Kidney (tissue), 14 donors: ENCODE results near the gene AUTS2. TPM values are rescaled to one million over a fixed set of nuclear protein-coding genes. Genes with fewer than 3 reads are reported as not detected.

Source experiments
- DNase-seq, 5 donors: peaks; one replicate each; pipeline ENCODE4 v3.0.0-alpha.2; 2013 to 2020
- FAIRE-seq: peaks from 2 replicates; lab custom pipeline; 2012; peaks lifted over from hg19 to GRCh38; lab: Jason Lieb, UNC
- H3K27ac ChIP-seq, 2 donors: one replicate each; pipeline ENCODE4 v1.7.0; 2013; ENCODE audit warnings: low read depth in 2 of 2, low read length in 2 of 2, inconsistent platforms in 1 of 2
- H3K27me3 ChIP-seq: one replicate; pipeline ENCODE4 v1.7.1; 2013; ENCODE audit warnings: low read length, inconsistent platforms; ENCODE audit not compliant: control insufficient read depth, insufficient read depth
- H3K36me3 ChIP-seq, 3 donors: one replicate each; pipeline versions ENCODE4 v1.7.0 to v1.7.1; 2013; ENCODE audit warnings: low read length in 3 of 3, control low read depth in 1 of 3, inconsistent platforms in 1 of 3; ENCODE audit not compliant: insufficient read depth in 3 of 3, control insufficient read depth in 2 of 3
- H3K4me1 ChIP-seq, 3 donors: one replicate each; pipeline versions ENCODE4 v1.7.0 to v1.7.1; 2013; ENCODE audit warnings: low read length in 3 of 3, inconsistent platforms in 1 of 3, low read depth in 1 of 3; ENCODE audit not compliant: control insufficient read depth in 2 of 3, insufficient read depth in 2 of 3
- H3K4me3 ChIP-seq, 3 donors: one replicate each; pipeline versions ENCODE4 v1.7.0 to v1.8.1; 2013; ENCODE audit warnings: low read length in 3 of 3, control low read depth in 1 of 3, inconsistent platforms in 1 of 3
- H3K9ac ChIP-seq, 3 donors: one replicate each; pipeline versions ENCODE4 v1.7.0 to v1.7.1; 2013; ENCODE audit warnings: low read length in 3 of 3, control low read depth in 1 of 3, inconsistent platforms in 1 of 3
- H3K9me3 ChIP-seq, 3 donors: one replicate each; pipeline versions ENCODE4 v1.7.0 to v1.7.1; 2013; ENCODE audit warnings: low read length in 3 of 3, control low read depth in 1 of 3, inconsistent platforms in 1 of 3; ENCODE audit not compliant: control insufficient read depth in 2 of 3, insufficient read depth in 1 of 3
- intact Hi-C: fragments of 100-400 bp; cut with DNase I; formaldehyde crosslinking; loops from one replicate; pipeline ENCODE4 v1.11.1; 2022
- polyA plus RNA-seq: library from polyadenylated mRNA; stranded (reverse); fragments of 350-450 nt; fragmentation: Illumina TruSeq; extraction: RNeasy Lipid Tissue Mini Kit (QIAGEN cat#74804); gene quantifications from one replicate; pipeline ENCODE4 v1.2.3, GENCODE V29; 2014; ENCODE audit warnings: low read depth, low replicate concordance; ENCODE audit not compliant: insufficient read depth
- total RNA-seq: library from RNA; stranded (reverse); fragmentation: NEBNext Ultra II Directional; extraction: Animal tissue kit (Norgen Biotek cat#: 25700); gene quantifications from one replicate; pipeline ENCODE4 v1.2.1, GENCODE V29; 2021
- TF ChIP-seq, protein P1 (sequence below): IDR thresholded peaks from 3 replicates; pipeline ENCODE4 v1.5.1; 2012; ENCODE audit warnings: mild to moderate bottlenecking, moderate library complexity, borderline replicate concordance; ENCODE audit not compliant: insufficient read depth; ENCODE audit errors: extremely low read depth
- donor health status: control.
- donor health status: control.
- donor health status: control.
- donor health status: control.
- donor health status: control.
- donor health status: DM: yes; HTN: yes; CAD: no.
- donor health status: Normal renal cell carcinoma (clear cell type).

The AUTS2 gene
- total and polyA plus RNA-seq, 2 donors from 2014 or later = 5.2 to 33.8 TPM

DNA sequence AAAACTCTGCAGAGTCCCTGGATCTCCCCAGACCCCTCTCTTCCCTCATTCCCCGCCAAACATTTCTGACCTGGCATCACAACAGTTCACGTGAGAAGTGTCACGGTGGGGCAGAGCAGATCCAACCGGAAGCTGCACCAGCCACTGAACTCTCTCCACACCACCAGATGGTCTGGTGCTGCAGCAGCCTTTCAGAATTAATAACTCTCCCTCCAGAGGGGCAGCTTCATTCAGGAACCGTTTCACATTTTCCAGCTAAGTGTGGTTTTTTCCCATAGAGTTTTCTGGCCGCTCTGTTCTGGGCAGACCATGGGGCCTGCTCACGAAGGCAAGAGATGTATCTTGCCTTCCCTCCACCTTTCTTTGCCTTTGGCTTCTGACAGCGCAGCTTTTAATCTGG is 1047.0 kb downstream of the AUTS2 start:
- Histone ChIP-seq H3K27me3 (no peaks in the 10 kb centered on the region), H3K9me3 (peaks cover 0 to 4% (median 0%) of the 10 kb centered on the region in 3 donors), H3K9ac (no peak overlapping the region), H3K36me3 (no peaks in the 10 kb centered on the region), H3K4me1 (no peaks in the 10 kb centered on the region), H3K27ac (no peak overlapping the region), H3K4me3 (no peak overlapping the region)
- FAIRE-seq = no peak
- TF ChIP-seq, protein P1, sequence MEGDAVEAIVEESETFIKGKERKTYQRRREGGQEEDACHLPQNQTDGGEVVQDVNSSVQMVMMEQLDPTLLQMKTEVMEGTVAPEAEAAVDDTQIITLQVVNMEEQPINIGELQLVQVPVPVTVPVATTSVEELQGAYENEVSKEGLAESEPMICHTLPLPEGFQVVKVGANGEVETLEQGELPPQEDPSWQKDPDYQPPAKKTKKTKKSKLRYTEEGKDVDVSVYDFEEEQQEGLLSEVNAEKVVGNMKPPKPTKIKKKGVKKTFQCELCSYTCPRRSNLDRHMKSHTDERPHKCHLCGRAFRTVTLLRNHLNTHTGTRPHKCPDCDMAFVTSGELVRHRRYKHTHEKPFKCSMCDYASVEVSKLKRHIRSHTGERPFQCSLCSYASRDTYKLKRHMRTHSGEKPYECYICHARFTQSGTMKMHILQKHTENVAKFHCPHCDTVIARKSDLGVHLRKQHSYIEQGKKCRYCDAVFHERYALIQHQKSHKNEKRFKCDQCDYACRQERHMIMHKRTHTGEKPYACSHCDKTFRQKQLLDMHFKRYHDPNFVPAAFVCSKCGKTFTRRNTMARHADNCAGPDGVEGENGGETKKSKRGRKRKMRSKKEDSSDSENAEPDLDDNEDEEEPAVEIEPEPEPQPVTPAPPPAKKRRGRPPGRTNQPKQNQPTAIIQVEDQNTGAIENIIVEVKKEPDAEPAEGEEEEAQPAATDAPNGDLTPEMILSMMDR = no peak
- DNase-seq = peak in 1 of 5 donors; percentile 15
- intact Hi-C loops = no loop called here

DNA sequence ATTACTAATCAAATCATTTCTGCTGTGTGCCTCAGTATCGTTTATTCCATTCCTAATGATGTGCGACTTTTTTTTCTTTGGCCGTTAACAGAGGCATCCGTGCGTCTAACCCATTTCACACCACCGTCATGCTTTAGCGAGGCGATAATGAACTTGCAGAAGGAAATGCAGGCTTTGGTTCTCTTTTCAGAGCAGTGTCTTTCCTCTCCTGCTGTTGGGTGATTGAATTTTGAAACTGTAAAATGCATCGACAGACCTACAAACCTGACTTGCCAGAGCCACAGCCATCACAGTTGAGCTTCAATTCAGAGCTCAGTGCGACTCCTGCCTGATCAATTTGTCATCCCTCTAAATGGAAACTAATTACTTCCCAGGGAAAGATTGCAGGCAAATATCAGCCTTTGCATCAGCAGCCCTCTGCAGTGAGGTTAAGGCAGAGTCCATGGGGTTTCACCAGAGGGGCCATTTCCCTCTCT is 1047.6 kb downstream of the AUTS2 start:
- H3K9me3 ChIP-seq = peaks cover 0 to 4% (median 0%) of the 10 kb centered on the region in 3 donors
- no peak overlapping the region for H3K27ac ChIP-seq
- no peak overlapping the region for H3K9ac ChIP-seq
- no peak overlapping the region for H3K4me3 ChIP-seq
- no peaks in the 10 kb centered on the region for H3K4me1 ChIP-seq
- intact Hi-C loops = no loop called here
- H3K27me3 ChIP-seq = no peaks in the 10 kb centered on the region
- TF ChIP-seq, protein P1 = no peak
- peak in 2 of 5 donors; percentile 24 to 31 for DNase-seq
- no peak for FAIRE-seq
- no peaks in the 10 kb centered on the region for H3K36me3 ChIP-seq

DNA sequence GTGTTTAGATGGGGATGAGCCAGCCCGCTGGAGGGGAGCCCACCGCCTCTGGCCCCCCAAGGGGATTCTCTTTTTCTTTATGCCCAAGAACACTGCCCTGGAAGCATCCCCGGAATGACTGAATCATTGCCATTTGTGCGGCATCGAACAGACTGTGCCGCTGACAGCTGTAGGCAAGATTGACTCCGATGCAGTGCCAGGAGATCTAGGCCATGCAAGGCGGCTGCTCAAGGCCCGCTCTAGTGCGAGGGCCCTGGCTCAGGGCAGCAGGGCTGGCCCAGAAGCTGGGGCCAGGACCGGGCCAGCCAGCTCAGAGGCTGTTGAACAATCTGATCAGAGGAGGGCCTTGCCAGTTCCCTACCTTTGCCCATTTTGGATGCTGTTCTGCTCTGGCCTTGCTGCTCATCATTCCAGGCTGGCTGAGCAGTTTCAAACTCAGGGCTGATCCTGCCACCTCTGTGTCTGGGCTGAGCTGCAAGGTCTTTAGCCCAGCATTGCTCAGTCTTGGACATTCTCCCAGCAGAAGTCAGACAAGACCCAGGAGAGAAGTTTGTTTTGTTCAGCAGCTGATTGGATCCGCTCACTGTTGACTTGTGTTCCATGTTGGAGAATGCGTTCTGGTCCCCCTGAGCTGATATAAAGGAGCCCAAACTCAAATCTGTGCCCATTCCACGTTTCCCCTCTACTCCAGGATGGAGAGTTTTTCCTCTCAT is 1048.4 kb downstream of the AUTS2 start:
- Histone ChIP-seq H3K4me1 (no peaks in the 10 kb centered on the region), H3K4me3 (no peak overlapping the region), H3K36me3 (no peaks in the 10 kb centered on the region), H3K9me3 (peaks cover 0 to 4% (median 0%) of the 10 kb centered on the region in 3 donors), H3K9ac (no peak overlapping the region), H3K27ac (no peak overlapping the region), H3K27me3 (no peaks in the 10 kb centered on the region)
- TF ChIP-seq, protein P1 = no peak
- FAIRE-seq (no peak), DNase-seq (no peak)
- intact Hi-C loops = no loop called here
